ENCODE measurements around the gene DNAI1. TPM values are rescaled to one million over a fixed set of nuclear protein-coding genes. Genes with fewer than 3 reads are reported as not detected.
"Not testable (repeated sequence)": the region's sequence is repeated elsewhere in the genome, so short reads cannot be mapped to it uniquely, and the experiment has no call there.

DNAI1 gene
- total and polyA plus RNA-seq, 8 donors, result 0.29 to 11.6 (median 4.8) TPM

GRCh38 chr9:34430843-34431437 is 27.7 kb upstream of the DNAI1 start:
- no peaks in the 10 kb centered on the region for H3K36me3 ChIP-seq
- TF ChIP-seq, protein P1, sequence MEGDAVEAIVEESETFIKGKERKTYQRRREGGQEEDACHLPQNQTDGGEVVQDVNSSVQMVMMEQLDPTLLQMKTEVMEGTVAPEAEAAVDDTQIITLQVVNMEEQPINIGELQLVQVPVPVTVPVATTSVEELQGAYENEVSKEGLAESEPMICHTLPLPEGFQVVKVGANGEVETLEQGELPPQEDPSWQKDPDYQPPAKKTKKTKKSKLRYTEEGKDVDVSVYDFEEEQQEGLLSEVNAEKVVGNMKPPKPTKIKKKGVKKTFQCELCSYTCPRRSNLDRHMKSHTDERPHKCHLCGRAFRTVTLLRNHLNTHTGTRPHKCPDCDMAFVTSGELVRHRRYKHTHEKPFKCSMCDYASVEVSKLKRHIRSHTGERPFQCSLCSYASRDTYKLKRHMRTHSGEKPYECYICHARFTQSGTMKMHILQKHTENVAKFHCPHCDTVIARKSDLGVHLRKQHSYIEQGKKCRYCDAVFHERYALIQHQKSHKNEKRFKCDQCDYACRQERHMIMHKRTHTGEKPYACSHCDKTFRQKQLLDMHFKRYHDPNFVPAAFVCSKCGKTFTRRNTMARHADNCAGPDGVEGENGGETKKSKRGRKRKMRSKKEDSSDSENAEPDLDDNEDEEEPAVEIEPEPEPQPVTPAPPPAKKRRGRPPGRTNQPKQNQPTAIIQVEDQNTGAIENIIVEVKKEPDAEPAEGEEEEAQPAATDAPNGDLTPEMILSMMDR (IDR thresholded peaks at IDR 0.05), result no peak
- H3K4me3 ChIP-seq, result no peak overlapping the region
- ATAC-seq (peak; percentile 89), DNase-seq (peak in 3 of 4 donors; percentile 48 to 81 (median 74))
- intact Hi-C loops (cut with DNase I), result no loop called here
- no peak overlapping the region for H3K27ac ChIP-seq
- peaks cover 0 to 3% of the 10 kb centered on the region in 2 donors for H3K4me1 ChIP-seq
- H3K27me3 ChIP-seq, result no peaks in the 10 kb centered on the region
- H3K9me3 ChIP-seq, result no peaks in the 10 kb centered on the region

GRCh38 chr9:34431667-34432066 is 26.9 kb upstream of the DNAI1 start:
- Histone ChIP-seq H3K9me3 (no peaks in the 10 kb centered on the region), H3K4me3 (no peak overlapping the region), H3K27ac (no peak overlapping the region), H3K27me3 (no peaks in the 10 kb centered on the region), H3K4me1 (peaks cover 0 to 3% of the 10 kb centered on the region in 2 donors), H3K36me3 (no peaks in the 10 kb centered on the region)
- ATAC-seq (no peak), DNase-seq (no peak)
- intact Hi-C loops (cut with DNase I), result no loop called here
- TF ChIP-seq, protein P1 (IDR thresholded peaks at IDR 0.05), result no peak

- Histone ChIP-seq H3K27me3 (no peaks in the 10 kb centered on the region), H3K4me3 (no peak overlapping the region), H3K9me3 (no peaks in the 10 kb centered on the region), H3K36me3 (peaks cover 0 to 11% of the 10 kb centered on the region in 2 donors), H3K27ac (no peak overlapping the region), H3K4me1 (peaks cover 11 to 22% of the 10 kb centered on the region in 2 donors)
- DNase-seq (peak in 1 of 4 donors; percentile 75), ATAC-seq (peak; percentile 93)
- TF ChIP-seq, protein P1 (IDR thresholded peaks at IDR 0.05), result peak; percentile 60 to 71
- intact Hi-C loops (cut with DNase I), result loop anchor here in 1 of 2 donors (5.0 kb wide), 1 partner anchor 65 kb away; no protein-coding TSS in a partner anchor
Measured at GRCh38 chr9:34437006-34437925, 21.3 kb upstream of the DNAI1 start.

GRCh38 chr9:34437926-34438307 is 20.7 kb upstream of the DNAI1 start:
- not testable (repeated sequence) for H3K27me3 ChIP-seq, ATAC-seq, H3K27ac ChIP-seq, H3K4me3 ChIP-seq, H3K9me3 ChIP-seq
- peaks cover 0 to 11% of the 10 kb centered on the region in 2 donors for H3K36me3 ChIP-seq
- peak in 1 of 4 donors; percentile 79 for DNase-seq
- H3K4me1 ChIP-seq, result peaks cover 11 to 22% of the 10 kb centered on the region in 2 donors
- intact Hi-C loops (cut with DNase I), result loop anchor here in 1 of 2 donors (5.0 kb wide), 1 partner anchor 64 kb away; no protein-coding TSS in a partner anchor

DNA sequence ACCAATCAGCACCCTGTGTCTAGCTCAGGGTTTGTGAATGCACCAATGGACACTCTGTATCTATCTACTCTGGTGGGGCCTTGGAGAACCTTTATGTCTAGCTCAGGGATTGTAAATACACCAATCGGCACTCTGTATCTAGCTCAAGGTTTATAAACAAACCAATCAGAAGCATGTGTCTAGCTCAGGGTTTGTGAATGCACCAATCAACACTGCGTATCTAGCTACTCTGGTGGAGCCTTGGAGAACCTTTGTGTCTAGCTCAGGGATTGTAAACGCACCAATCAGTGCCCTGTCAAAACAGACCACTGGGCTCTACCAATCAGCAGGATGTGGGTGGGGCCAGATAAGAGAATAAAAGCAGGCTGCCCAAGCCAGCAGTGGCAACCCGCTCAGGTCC is 20.1 kb upstream of the DNAI1 start:
- intact Hi-C loops (cut with DNase I), result loop anchor here in 1 of 2 donors (5.0 kb wide), 1 partner anchor 64 kb away; no protein-coding TSS in a partner anchor

DNA sequence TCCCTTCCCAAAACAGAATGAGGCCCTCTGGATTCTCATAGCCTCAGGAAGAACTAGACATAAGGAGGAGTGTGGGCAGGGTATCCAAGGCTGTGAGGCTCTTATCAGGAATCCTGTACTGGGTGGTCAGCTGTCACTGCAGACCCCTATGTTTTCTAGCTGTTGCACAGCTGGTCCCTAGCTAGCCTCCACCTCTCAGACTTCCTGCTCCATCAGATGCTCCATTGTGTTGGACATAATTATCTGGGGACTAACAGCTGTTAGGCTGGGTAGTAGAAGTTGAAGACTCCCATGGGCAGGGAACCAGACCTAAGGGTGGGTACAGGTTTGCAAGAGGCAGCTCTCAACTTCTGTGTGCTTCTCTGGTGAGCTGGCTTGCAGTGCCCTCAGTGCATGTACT is 18.6 kb upstream of the DNAI1 start:
- ATAC-seq (no peak), DNase-seq (no peak)
- Histone ChIP-seq H3K36me3 (peaks cover 0 to 11% of the 10 kb centered on the region in 2 donors), H3K27me3 (no peaks in the 10 kb centered on the region), H3K4me3 (no peak overlapping the region), H3K27ac (no peak overlapping the region), H3K4me1 (peaks cover 11 to 22% of the 10 kb centered on the region in 2 donors), H3K9me3 (no peaks in the 10 kb centered on the region)
- TF ChIP-seq, protein P1 (IDR thresholded peaks at IDR 0.05), result no peak
- intact Hi-C loops (cut with DNase I), result no loop called here

More for the DNA sequence above, 20.1 kb upstream of the DNAI1 start:
- H3K9me3 ChIP-seq, H3K27me3 ChIP-seq, H3K27ac ChIP-seq, ATAC-seq, H3K4me3 ChIP-seq, DNase-seq: not testable (repeated sequence)
- Histone ChIP-seq H3K4me1 (peaks cover 11 to 22% of the 10 kb centered on the region in 2 donors), H3K36me3 (peaks cover 0 to 11% of the 10 kb centered on the region in 2 donors)
